Tibial artery (tissue), 4 donors: ENCODE measurements around the gene PDE1C.
A peak's percentile ranks its signal among the peaks of the same experiment; 100 is the strongest.

Experiments
- DNase-seq, 2 donors: peaks; one replicate each; pipeline ENCODE4 v3.0.0-alpha.2; 2019
- H3K27ac ChIP-seq, 2 donors: fragments of 200-600 bp; sonication (generic) in 1 of 2; 1 replicate in 1 of 2; 2 replicates in 1 of 2; pipeline ENCODE4 v1.5.1; 2018 to 2019; ENCODE audit warnings: mild to moderate bottlenecking in 1 of 2
- H3K27me3 ChIP-seq, 2 donors: fragments of 200-600 bp; sonication (generic) in 1 of 2; one replicate each; pipeline versions ENCODE4 v1.5.1 to v1.6.0; 2016 to 2019
- H3K36me3 ChIP-seq, 3 donors: fragments of 200-600 bp; sonication (generic) in 2 of 3; one replicate each; pipeline ENCODE4 v1.5.1; 2016 to 2019; ENCODE audit warnings: mild to moderate bottlenecking in 2 of 3
- H3K4me1 ChIP-seq, 4 donors: fragments of 200-600 bp; sonication (generic) in 2 of 4; 1 replicate in 3 of 4; 2 replicates in 1 of 4; pipeline ENCODE4 v1.5.1; 2016 to 2019
- H3K4me3 ChIP-seq, 2 donors: fragments of 200-600 bp; sonication (generic) in 1 of 2; 1 replicate in 1 of 2; 2 replicates in 1 of 2; pipeline ENCODE4 v1.5.1; 2018 to 2019; ENCODE audit warnings: mild to moderate bottlenecking in 2 of 2
- H3K9me3 ChIP-seq, 3 donors: fragments of 200-600 bp; sonication (generic) in 1 of 3; one replicate each; pipeline ENCODE4 v1.5.1; 2016 to 2019
- CTCF ChIP-seq, 2 experiments: fragments of 200-600 bp in 1 of 2; fragments of 450-650 bp in 1 of 2; IDR thresholded peaks; one replicate each; pipeline ENCODE4 v1.5.1; 2017 to 2019; ENCODE audit warnings: antibody characterized with exemption in 2 of 2, mild to moderate bottlenecking in 1 of 2, moderate library complexity in 1 of 2
- intact Hi-C: fragments of 100-400 bp; cut with DNase I; formaldehyde crosslinking; loops from one replicate; pipeline ENCODE4 v1.15.0; 2023; ENCODE audit warnings: low total_unique reads

Gene PDE1C

DNA sequence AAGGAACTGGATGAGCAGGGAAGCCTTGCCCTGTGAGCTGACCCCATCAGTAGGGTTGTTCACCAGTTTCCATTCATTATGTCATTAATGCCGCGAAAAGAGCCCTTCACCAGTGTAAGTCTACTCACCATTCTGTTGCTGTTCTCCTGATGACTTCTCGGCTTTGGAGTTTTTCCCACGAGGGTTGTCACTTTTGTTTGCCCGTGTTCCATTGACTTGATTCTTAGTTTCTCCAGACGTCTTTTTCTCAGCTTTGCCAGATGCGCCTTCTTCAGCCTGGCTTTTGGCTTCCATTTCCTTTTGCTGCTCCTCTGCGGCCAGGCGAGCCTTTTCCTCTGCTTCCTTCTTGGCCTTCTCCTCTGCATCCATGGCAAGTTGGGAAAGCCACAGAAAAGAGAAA is 254.4 kb downstream of the PDE1C start:
- Histone ChIP-seq H3K4me3 (no peak overlapping the region), H3K36me3 (peaks cover 0 to 13% (median 10%) of the 10 kb centered on the region in 3 donors), H3K4me1 (no peaks in the 10 kb centered on the region), H3K27ac (no peak overlapping the region), H3K9me3 (no peaks in the 10 kb centered on the region), H3K27me3 (no peaks in the 10 kb centered on the region)
- DNase-seq = no peak
- intact Hi-C loops = no loop called here
- no peak for TF ChIP-seq CTCF (IDR thresholded peaks at IDR 0.05)

DNA sequence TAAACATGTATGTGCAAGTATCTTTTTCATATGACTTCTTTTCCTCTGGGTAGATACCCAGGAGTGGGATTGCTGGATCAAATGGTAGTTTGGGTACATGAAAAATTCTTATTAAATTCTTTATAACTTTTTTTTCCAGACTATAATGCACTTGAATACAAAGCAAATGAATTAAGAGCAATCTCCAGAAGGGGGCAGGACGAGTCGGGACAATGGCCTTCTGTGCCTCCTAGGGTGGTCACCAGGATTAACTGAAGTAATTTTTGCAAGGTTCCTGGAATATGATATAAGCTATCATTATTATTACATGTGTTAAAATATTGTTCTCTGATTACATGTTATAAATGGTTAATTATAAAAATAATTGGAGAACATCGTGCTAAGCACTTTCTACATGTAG is 256.0 kb downstream of the PDE1C start:
- H3K4me1 ChIP-seq = no peaks in the 10 kb centered on the region
- intact Hi-C loops = no loop called here
- H3K36me3 ChIP-seq = peaks cover 0 to 13% (median 10%) of the 10 kb centered on the region in 3 donors
- H3K27me3 ChIP-seq = no peaks in the 10 kb centered on the region
- H3K4me3 ChIP-seq = no peak overlapping the region
- no peak overlapping the region for H3K27ac ChIP-seq
- H3K9me3 ChIP-seq = no peaks in the 10 kb centered on the region
- DNase-seq = no peak
- no peak for TF ChIP-seq CTCF (IDR thresholded peaks at IDR 0.05)

GRCh38 chr7:31811650-31812461 is 258.4 kb downstream of the PDE1C start:
- TF ChIP-seq CTCF (IDR thresholded peaks at IDR 0.05) = no peak
- H3K36me3 ChIP-seq = peaks cover 0 to 13% (median 10%) of the 10 kb centered on the region in 3 donors
- no peaks in the 10 kb centered on the region for H3K4me1 ChIP-seq
- DNase-seq = peak in 1 of 2 donors; percentile 36
- no peaks in the 10 kb centered on the region for H3K9me3 ChIP-seq
- intact Hi-C loops = no loop called here
- no peak overlapping the region for H3K27ac ChIP-seq
- H3K27me3 ChIP-seq = no peaks in the 10 kb centered on the region
- H3K4me3 ChIP-seq = no peak overlapping the region

GRCh38 chr7:31805209-31805818 is 264.9 kb downstream of the PDE1C start:
- Histone ChIP-seq H3K4me1 (no peaks in the 10 kb centered on the region), H3K4me3 (no peak overlapping the region), H3K27ac (no peak overlapping the region), H3K27me3 (no peaks in the 10 kb centered on the region), H3K9me3 (no peaks in the 10 kb centered on the region), H3K36me3 (no peaks in the 10 kb centered on the region)
- no peak for TF ChIP-seq CTCF (IDR thresholded peaks at IDR 0.05)
- intact Hi-C loops = no loop called here
- no peak for DNase-seq

DNA sequence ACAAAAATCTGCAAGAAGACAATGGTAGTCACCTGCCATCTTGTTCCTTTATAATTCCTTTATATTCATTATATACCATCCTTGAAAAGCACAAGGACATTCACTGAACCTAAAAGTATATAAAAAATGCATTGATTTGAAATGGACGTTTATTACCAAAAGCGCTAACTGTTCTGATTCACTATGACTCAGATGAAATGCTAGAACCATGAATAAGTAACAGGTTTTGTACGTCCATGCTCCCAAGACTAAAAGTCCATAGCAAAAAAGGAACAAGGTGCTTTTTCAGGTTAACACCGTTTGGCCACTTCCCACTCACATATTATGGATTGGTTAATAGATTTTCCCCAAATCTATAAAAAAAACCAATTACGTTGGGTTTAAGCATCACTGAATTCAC is 273.8 kb downstream of the PDE1C start:
- no peak overlapping the region for H3K4me3 ChIP-seq
- H3K36me3 ChIP-seq = no peaks in the 10 kb centered on the region
- no peaks in the 10 kb centered on the region for H3K9me3 ChIP-seq
- intact Hi-C loops = no loop called here
- no peak for DNase-seq
- H3K27me3 ChIP-seq = no peaks in the 10 kb centered on the region
- H3K27ac ChIP-seq = no peak overlapping the region
- H3K4me1 ChIP-seq = no peaks in the 10 kb centered on the region
- TF ChIP-seq CTCF (IDR thresholded peaks at IDR 0.05) = no peak
